CD4-positive, alpha-beta T cell treated with Interleukin-6 for 4 hours (primary cell): ENCODE data around the gene SENP3.
A peak's percentile ranks its signal among the peaks of the same experiment; 100 is the strongest.

Experiments used
- DNase-seq: peaks from one replicate; pipeline ENCODE4 v3.0.0-alpha.2; 2020; ENCODE audit warnings: mixed read lengths

SENP3 gene

DNA sequence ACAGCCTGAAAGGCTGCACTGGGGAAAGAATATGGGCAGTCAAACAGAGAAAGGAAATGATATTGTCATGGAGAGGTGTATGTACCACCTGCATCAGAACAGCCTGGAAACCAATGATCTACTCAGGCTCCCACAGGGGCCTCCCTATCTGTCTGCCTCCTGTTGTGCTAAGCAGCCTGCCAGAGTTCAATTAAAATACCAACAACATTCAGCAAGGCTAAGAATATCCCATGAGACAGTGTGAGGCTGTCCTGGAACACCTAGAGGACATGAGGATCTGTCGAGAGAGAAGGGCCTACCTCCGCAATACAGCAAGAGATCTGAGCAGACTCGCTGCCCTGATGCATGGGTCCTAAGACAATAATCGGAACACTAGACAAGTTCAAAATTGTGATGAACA lies 44.6 kb downstream of the SENP3 start:
- no peak for DNase-seq

DNA sequence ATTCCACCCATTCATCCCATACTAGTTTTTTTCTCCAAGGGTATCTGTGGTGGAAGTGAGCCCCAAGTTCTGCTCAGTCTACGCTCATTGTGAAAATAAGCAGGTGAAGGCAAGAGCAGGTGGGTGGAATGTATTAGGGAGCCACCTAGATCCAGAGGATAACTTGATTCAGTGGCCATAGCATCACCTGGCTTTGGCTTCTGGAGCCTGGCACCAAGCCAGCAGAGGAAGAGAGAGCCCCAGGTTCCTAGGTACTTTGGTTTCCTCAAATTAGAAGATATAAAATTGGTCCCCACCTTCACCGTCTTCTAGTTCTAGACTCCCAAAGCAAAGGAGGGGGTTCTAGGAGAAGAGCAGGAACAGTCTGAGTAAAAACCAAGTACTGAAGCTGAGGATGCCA lies 48.9 kb downstream of the SENP3 start:
- DNase-seq: no peak

GRCh38 chr17:7611635-7612293 lies 50.0 kb downstream of the SENP3 start:
- DNase-seq: no peak

GRCh38 chr17:7612294-7612640 lies 50.5 kb downstream of the SENP3 start:
- no peak for DNase-seq

- DNase-seq: no peak
Measured at GRCh38 chr17:7613769-7614424, 52.2 kb downstream of the SENP3 start.

DNA sequence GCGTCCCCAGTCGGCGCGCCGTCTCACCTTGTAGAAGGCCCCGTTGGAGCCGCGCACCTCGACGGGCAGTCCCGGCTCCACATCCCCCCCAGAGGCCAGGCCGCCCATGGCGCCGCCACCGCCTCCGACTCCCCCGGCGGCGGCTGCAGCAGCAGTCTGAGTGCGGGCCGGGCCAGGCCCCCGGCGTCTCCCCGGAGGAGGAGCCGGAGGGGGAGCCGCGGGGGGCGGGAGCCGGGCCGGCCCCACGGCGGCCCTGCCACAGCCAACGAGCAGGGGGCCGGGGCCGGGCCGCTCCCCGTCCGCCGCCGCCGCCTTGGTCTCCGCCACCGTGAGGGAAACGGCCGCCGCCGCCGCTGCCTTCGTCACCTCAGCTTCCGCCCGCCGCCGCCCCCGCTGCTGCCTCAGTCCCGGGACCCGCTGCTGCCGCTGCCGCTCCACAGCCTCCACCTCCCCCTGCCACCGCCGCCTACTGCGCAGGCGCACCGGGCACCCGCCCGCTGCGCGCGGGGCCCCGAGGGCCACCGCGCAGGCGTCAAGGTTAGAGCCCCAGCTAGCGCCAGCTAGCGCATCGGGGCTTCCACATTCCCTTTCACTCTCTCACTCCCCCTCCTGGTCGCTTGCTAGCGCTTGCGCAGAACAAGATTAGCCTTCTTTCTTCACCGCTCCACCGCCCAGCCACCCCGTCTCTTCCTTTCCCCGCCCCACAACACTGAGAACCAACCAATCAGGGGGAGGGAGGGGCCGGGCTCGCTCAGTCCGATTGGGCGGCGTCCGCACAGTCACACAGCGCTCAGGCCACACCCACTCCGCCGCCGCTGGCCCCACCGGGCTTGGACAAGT lies 52.9 kb downstream of the SENP3 start, which contains the start of gene FXR2:
TSS of gene FXR2 (minus strand) at position 473 of the 840 bp plus-strand sequence. CDS start at position 108, 365 bp downstream.
- DNase-seq: peak; percentile 99

DNA sequence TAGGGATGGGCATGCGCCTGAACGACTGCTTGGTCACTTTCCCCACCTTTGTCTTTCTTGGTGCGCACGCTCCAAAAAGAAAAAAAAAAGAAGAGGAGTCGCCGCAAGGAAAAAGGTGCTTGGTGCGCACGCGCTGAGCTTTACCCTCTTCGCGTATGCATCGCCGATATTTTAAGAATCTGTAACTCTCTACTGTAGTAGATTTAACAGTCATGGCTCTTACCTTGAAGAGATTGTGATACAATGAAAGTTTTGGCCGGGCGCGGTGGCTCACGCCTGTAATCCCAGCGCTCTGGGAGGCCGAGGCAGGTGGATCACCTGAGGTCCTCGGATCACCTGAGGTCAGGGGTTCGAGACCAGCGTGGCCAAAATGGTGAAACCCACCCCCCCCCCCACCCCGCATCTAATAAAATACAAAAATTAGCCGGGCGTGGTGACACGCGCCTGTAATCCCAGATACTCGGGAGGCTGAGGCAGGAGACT lies 53.6 kb downstream of the SENP3 start:
- no peak for DNase-seq

DNA sequence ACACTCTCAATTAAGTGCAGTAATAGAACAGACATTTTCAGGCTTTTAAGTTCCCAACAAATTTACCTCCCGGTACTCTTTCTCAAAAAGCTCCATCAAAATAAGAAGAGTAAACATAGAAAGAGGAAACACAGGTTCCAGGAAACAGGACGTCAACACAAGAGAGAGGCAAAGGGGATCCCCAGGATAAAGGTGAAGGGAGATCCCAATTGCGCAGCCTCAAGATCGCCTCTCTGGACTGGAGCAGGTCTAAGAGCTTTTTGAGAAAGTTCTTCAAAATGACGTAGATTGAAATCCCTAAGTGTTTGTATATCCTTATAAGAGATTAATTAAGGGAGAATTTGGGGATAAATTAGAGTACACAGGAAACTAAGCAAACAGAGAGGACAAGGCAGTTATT lies 56.9 kb downstream of the SENP3 start:
- no peak for DNase-seq

DNA sequence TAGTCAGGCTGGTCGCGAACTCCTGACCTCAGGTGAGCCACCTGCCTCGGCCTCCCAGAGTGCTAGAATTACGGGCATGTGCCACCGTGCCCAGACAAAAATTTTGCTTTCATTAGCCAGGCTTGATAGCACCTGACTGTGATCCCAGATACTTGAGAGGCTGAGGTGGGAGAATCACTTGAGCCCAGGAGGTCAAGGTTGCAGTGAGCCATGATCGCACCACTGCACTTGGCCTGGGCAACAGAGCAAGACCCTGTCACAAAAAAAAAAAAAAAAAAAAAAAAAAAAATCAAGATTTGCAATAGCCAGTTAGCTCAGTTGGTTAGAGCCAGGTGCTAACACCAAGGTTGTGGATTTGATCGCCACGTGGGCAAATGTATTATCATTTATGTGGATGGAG lies 59.1 kb downstream of the SENP3 start:
- DNase-seq: no peak
